Heart right ventricle (tissue), 16 donors: ENCODE measurements around the gene TEN1. TPM values are rescaled to one million over a fixed set of nuclear protein-coding genes. Genes with fewer than 3 reads are reported as not detected.

ENCODE experiments used
- ATAC-seq, 8 donors: fragments of 200-7000 bp; cut with Tn5 transposase; one replicate each; pipeline ENCODE4 v1.9.1; 2020; ENCODE audit warnings: mild to moderate bottlenecking in 8 of 8, moderate library complexity in 8 of 8, moderate number of reproducible peaks in 1 of 8
- DNase-seq, 2 donors: peaks; one replicate each; pipeline ENCODE4 v3.0.0-alpha.2; 2020
- H3K27ac ChIP-seq, 10 donors: fragments of 200-600 bp; sonication (generic) in 2 of 10; one replicate each; pipeline versions ENCODE4 v1.5.0 to v1.8.0; 2020 to 2022; ENCODE audit warnings: mild to moderate bottlenecking in 3 of 10
- H3K27me3 ChIP-seq, 7 donors: fragments of 200-600 bp; one replicate each; pipeline ENCODE4 v1.8.0; 2021 to 2022; ENCODE audit warnings: mild to moderate bottlenecking in 2 of 7
- H3K36me3 ChIP-seq, 9 donors: fragments of 200-600 bp; sonication (generic) in 1 of 9; one replicate each; pipeline versions ENCODE4 v1.5.0 to v1.8.0; 2020 to 2022; ENCODE audit warnings: mild to moderate bottlenecking in 2 of 9
- H3K4me1 ChIP-seq, 9 donors: fragments of 200-600 bp; sonication (generic) in 1 of 9; one replicate each; pipeline versions ENCODE4 v1.5.0 to v1.8.0; 2020 to 2022; ENCODE audit warnings: mild to moderate bottlenecking in 4 of 9
- H3K4me3 ChIP-seq, 10 donors: fragments of 200-600 bp; sonication (generic) in 2 of 10; one replicate each; pipeline versions ENCODE4 v1.5.0 to v1.8.0; 2020 to 2022; ENCODE audit warnings: mild to moderate bottlenecking in 7 of 10, moderate library complexity in 2 of 10
- H3K9me3 ChIP-seq, 11 donors: fragments of 200-600 bp in 10 of 11; sonication (generic) in 2 of 11; one replicate each; pipeline versions ENCODE4 v1.5.0 to v1.8.0; 2013 to 2022; ENCODE audit warnings: mild to moderate bottlenecking in 2 of 11, control low read depth in 1 of 11, moderate library complexity in 1 of 11
- WGBS, 2 donors: extraction: QIAGEN DNeasy Blood & Tissue Kit; methylation state at CpG; one replicate each; pipeline ENCODE4 v1.1.7; 2013; ENCODE audit warnings: inconsistent platforms in 1 of 2; 5-methylcytosine and 5-hydroxymethylcytosine counted together
- intact Hi-C, 10 donors: fragments of 100-400 bp; cut with DNase I; formaldehyde crosslinking; loops; one replicate each; pipeline versions ENCODE4 v1.11.1 to v1.14.2; 2022
- polyA plus RNA-seq, 2 donors: library from polyadenylated mRNA; stranded (reverse); fragments of 200-250 nt; gene quantifications; one replicate each; pipeline ENCODE4 v1.2.3, GENCODE V29; 2013
- total RNA-seq, 10 donors: library from RNA; stranded (reverse); fragmentation: NEBNext Ultra II Directional in 3 of 10; extraction: Animal tissue kit (Norgen Biotek cat#: 25700) in 3 of 10; gene quantifications; one replicate each; pipeline versions ENCODE4 v1.2.1 to v1.2.4, GENCODE V29; 2021 to 2023
- TF ChIP-seq, protein P1 (sequence below), 9 donors: fragments of 200-600 bp; sonication (generic) in 2 of 9; IDR thresholded peaks; one replicate each; pipeline versions ENCODE4 v1.5.0 to v1.8.0; 2021 to 2022; ENCODE audit warnings: antibody characterized with exemption in 9 of 9, mild to moderate bottlenecking in 5 of 9, moderate library complexity in 1 of 9
- donor health status: Arrhythmogenic right ventricular cardiomyopathy.
- donor health status: ischemic (EF 13 %, LVEDD 7.1; RV severe dilation, severe dysfunction).
- donor health status: healthy with polysubstance abuse.
- donor health status: DM: no; HTN: yes; CAD: no.
- donor health status: DM: no; HTN: no; CAD: no.
- donor health status: ischemic (EF 25% LVEDD 6.9; RV normal size, moderate dysfunction).
- donor health status: ischemic (EF 25% LVEDD 5.7; RV mildly dilated, moderate dysfunction).
- donor health status: healthy.
- donor health status: DM: yes; HTN: yes; CAD: no.
- donor health status: Ischemic cardiomyopathy.
- donor health status: ischemic (EF 35%, LVEDD 5.7; RV mildly dilated, moderate dysfunction).
- donor health status: nonischemic (EF 11% LVEDD 7.7; RV severe dilation, severe dysfunction).
- donor health status: DM: yes; HTN: yes; CAD: no.
- donor health status: PGD.
- donor health status: ischemic (EF 29% LVEDD 5.4; RV normal size, mild dysfunction).
- donor health status: nonischemic (EF 23%, LVEDD 6.1; RV moderate dilation, normal function).

The TEN1 gene
- total and polyA plus RNA-seq, 12 donors = 4.4 to 20.1 (median 9.7) TPM

DNA sequence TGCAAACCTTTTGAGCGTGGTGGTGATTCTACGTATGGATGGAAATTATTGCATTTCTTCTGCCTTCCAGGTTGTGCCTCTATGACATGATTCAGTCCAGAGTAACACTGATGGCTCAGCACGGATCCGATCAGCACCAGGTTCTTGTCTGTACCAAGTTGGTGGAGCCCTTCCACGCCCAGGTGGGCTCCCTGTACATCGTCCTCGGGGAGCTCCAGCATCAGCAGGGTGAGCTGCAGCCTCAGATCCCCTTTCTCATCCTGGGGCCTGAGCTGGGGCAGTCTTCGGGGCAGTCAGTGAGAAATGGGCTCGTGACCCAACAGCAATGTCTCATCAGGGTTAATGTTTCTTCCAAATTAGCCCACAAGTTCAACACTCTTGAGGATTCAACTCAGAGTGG is 12.4 kb downstream of the TEN1 start:
- ATAC-seq = no peak
- no peaks in the 10 kb centered on the region for H3K27me3 ChIP-seq
- peaks cover 0 to 3% (median 0%) of the 10 kb centered on the region in 9 donors for H3K4me1 ChIP-seq
- no peak for DNase-seq
- no peak overlapping the region for H3K4me3 ChIP-seq
- H3K9me3 ChIP-seq = no peaks in the 10 kb centered on the region
- TF ChIP-seq, protein P1, sequence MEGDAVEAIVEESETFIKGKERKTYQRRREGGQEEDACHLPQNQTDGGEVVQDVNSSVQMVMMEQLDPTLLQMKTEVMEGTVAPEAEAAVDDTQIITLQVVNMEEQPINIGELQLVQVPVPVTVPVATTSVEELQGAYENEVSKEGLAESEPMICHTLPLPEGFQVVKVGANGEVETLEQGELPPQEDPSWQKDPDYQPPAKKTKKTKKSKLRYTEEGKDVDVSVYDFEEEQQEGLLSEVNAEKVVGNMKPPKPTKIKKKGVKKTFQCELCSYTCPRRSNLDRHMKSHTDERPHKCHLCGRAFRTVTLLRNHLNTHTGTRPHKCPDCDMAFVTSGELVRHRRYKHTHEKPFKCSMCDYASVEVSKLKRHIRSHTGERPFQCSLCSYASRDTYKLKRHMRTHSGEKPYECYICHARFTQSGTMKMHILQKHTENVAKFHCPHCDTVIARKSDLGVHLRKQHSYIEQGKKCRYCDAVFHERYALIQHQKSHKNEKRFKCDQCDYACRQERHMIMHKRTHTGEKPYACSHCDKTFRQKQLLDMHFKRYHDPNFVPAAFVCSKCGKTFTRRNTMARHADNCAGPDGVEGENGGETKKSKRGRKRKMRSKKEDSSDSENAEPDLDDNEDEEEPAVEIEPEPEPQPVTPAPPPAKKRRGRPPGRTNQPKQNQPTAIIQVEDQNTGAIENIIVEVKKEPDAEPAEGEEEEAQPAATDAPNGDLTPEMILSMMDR (IDR thresholded peaks at IDR 0.05) = no peak
- H3K36me3 ChIP-seq = peaks cover 0 to 71% (median 0%) of the 10 kb centered on the region in 9 donors
- 92 to 96% methylated on average over 9 of the region's 9 CpGs for WGBS, 2 donors
- no peak overlapping the region for H3K27ac ChIP-seq
- intact Hi-C loops = loop anchor here in 1 of 10 donors (5.0 kb wide), 1 partner anchor 79 kb away; no protein-coding TSS in a partner anchor

DNA sequence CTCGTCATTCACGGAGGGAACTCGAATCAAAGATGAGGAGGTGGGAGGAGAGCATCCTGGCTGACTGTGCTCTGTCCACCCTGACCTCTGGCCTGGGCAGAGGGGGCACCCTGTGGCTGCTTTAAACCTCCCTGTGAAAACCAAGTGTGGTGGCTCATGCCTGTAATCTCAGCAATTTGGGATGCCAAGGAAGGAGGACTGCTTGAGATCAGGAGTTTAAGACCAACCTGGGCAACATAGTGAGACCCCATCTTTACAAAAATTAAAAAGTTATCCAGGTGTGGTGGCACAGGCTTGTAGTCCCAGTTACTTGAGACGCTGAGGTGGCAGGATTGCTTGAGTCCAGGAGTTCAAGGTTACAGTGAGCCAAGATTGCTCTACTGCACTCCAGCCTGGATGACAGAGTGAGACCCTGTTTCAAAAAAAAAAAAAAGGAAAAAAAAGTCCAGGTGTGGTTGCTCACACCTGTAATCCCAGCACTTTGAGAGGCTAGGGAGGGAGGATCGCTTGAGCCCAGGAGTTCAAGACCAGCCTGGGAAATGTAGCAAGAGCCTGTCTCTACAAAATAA is 15.8 kb downstream of the TEN1 start:
- DNase-seq (no peak), ATAC-seq (no peak)
- H3K36me3 ChIP-seq = peaks cover 0 to 54% (median 0%) of the 10 kb centered on the region in 9 donors
- TF ChIP-seq, protein P1 (IDR thresholded peaks at IDR 0.05) = no peak
- no peak overlapping the region for H3K27ac ChIP-seq
- 90 to 91% methylated on average over 5 of the region's 5 CpGs for WGBS, 2 donors
- H3K4me1 ChIP-seq = peaks cover 0 to 23% (median 0%) of the 10 kb centered on the region in 9 donors
- H3K4me3 ChIP-seq = no peak overlapping the region
- no peaks in the 10 kb centered on the region for H3K27me3 ChIP-seq
- intact Hi-C loops = loop anchor here in 1 of 10 donors (5.0 kb wide), 1 partner anchor 83 kb away; no protein-coding TSS in a partner anchor
- H3K9me3 ChIP-seq = no peaks in the 10 kb centered on the region

DNA sequence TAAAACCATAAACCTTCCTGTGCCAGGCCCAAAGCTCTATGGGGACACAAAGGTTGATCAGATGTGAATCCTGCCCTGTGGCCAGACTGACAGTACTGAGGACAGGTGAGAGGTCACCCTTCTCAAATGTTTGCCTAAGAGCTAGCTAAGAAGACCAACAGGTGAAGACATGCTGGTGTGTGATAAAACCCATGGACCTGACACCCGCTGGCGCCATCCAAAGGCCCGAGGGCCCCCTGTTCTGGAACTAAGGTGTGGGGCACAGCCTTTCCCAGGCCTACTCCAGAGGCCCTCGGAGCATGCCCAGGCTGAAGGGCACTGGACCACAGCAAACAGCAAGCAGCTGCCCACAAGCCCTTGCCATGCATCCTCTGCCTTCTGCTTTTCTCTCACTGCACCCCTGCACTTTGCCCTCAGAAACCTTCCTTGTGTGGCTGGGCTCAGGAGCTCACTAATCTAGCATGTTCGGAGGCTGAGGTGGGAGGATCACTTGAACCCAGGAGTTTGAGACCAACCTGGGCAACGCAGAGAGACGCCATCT is 16.4 kb downstream of the TEN1 start:
- Histone ChIP-seq H3K4me3 (no peak overlapping the region), H3K4me1 (peaks cover 0 to 23% (median 0%) of the 10 kb centered on the region in 9 donors), H3K36me3 (peaks cover 0 to 55% (median 0%) of the 10 kb centered on the region in 9 donors), H3K27me3 (no peaks in the 10 kb centered on the region), H3K9me3 (no peaks in the 10 kb centered on the region), H3K27ac (no peak overlapping the region)
- DNase-seq (no peak), ATAC-seq (no peak)
- TF ChIP-seq, protein P1 (IDR thresholded peaks at IDR 0.05) = no peak
- 94 to 97% methylated on average over 7 of the region's 7 CpGs for WGBS, 2 donors
- intact Hi-C loops = no loop called here

DNA sequence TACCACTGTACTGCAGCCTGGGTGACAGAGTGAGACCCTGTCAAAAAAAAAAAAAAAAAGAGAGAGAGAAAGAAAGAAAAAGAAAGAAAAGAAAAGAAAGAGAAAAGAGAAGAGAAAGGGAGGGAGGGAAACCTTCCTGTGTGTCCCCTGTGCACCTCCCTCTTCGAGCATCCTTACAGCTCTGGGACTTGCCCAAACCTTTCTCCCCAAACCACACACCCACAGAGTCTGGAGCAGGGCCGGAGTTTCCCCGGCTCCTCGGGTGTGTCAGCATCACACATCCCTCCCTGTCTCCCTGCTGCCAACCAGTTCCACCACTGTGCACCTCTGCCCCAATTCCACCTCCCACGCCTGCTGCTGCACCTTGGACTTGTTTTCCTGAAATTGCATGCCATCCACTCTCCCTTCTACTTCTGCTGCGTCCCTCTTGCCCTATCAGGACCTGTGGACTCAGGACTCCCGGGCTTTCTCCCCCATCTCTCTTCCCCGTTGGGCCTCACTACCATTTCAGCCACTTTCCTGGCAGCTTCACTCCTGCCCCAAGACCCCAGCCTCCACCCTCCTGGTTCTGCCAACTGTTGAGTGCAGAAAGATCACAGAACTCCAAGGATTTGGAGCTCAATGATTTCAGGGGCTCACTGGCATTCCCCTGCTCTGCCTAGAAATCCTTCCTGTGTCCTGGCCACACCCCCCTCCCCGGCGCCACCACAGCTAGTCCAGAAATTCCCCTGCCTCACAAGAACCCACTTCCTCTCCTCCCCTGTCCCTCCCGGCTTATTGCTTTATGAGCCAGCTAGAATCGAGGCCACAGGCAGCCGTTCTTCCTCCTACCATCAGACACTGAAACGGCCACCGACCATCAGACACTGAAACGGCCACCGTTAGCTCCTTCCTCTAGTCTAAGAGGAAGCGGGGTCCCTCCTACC is 17.9 kb downstream of the TEN1 start:
- peak overlapping the region in 3 of 10 donors; percentile 23 to 72 (median 56) for H3K27ac ChIP-seq
- WGBS, 2 donors = 50 to 62% methylated on average over 18 of the region's 18 CpGs
- TF ChIP-seq, protein P1 (IDR thresholded peaks at IDR 0.05) = no peak
- DNase-seq (peak in 1 of 2 donors; percentile 31), ATAC-seq (peak in 7 of 8 donors; percentile 19 to 65 (median 52))
- no peaks in the 10 kb centered on the region for H3K27me3 ChIP-seq
- H3K36me3 ChIP-seq = peaks cover 0 to 49% (median 0%) of the 10 kb centered on the region in 9 donors
- intact Hi-C loops = no loop called here
- no peaks in the 10 kb centered on the region for H3K9me3 ChIP-seq
- peaks cover 0 to 23% (median 0%) of the 10 kb centered on the region in 9 donors for H3K4me1 ChIP-seq
- no peak overlapping the region for H3K4me3 ChIP-seq
